ENCODE measurements around the gene GFI1.

- TF ChIP-seq, protein P1, sequence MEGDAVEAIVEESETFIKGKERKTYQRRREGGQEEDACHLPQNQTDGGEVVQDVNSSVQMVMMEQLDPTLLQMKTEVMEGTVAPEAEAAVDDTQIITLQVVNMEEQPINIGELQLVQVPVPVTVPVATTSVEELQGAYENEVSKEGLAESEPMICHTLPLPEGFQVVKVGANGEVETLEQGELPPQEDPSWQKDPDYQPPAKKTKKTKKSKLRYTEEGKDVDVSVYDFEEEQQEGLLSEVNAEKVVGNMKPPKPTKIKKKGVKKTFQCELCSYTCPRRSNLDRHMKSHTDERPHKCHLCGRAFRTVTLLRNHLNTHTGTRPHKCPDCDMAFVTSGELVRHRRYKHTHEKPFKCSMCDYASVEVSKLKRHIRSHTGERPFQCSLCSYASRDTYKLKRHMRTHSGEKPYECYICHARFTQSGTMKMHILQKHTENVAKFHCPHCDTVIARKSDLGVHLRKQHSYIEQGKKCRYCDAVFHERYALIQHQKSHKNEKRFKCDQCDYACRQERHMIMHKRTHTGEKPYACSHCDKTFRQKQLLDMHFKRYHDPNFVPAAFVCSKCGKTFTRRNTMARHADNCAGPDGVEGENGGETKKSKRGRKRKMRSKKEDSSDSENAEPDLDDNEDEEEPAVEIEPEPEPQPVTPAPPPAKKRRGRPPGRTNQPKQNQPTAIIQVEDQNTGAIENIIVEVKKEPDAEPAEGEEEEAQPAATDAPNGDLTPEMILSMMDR (IDR thresholded peaks at IDR 0.05): no peak
- TF ChIP-seq POLR2A (IDR thresholded peaks at IDR 0.05): no peak
These were observed 8.8 kb upstream of the GFI1 start for GRCh38 chr1:92495392-92496063.

Measured in heart left ventricle (tissue), 13 donors.